Spleen (tissue), 11 donors: ENCODE data around the gene TMEM178B. TPM values are rescaled to one million over a fixed set of nuclear protein-coding genes. Genes with fewer than 3 reads are reported as not detected.

ENCODE experiments used
- DNase-seq: peaks from one replicate; pipeline ENCODE4 v3.0.0-alpha.2; 2020
- H3K27ac ChIP-seq, 8 donors: fragments of 200-600 bp; sonication (generic) in 7 of 8; 1 replicate in 4 of 8; 2 replicates in 4 of 8; pipeline versions ENCODE4 v1.5.0 to v1.8.0; 2016 to 2021; ENCODE audit warnings: inconsistent platforms in 4 of 8, mild to moderate bottlenecking in 4 of 8, moderate library complexity in 1 of 8
- H3K27me3 ChIP-seq, 7 donors: fragments of 200-600 bp; sonication (generic) in 6 of 7; replicated peaks in 1 of 7; 1 replicate in 4 of 7; 2 replicates in 3 of 7; pipeline versions ENCODE4 v1.5.0 to v1.8.0; 2016 to 2021; ENCODE audit warnings: inconsistent platforms in 3 of 7, mild to moderate bottlenecking in 1 of 7
- H3K36me3 ChIP-seq, 6 donors: fragments of 200-600 bp; sonication (generic) in 5 of 6; 1 replicate in 4 of 6; 2 replicates in 2 of 6; pipeline versions ENCODE4 v1.5.0 to v1.8.0; 2016 to 2021; ENCODE audit warnings: inconsistent platforms in 2 of 6
- H3K4me1 ChIP-seq, 6 donors: fragments of 200-600 bp; sonication (generic) in 5 of 6; 1 replicate in 3 of 6; 2 replicates in 3 of 6; pipeline versions ENCODE4 v1.5.0 to v1.8.0; 2016 to 2021; ENCODE audit warnings: inconsistent platforms in 3 of 6
- H3K4me3 ChIP-seq, 8 donors: fragments of 200-600 bp; sonication (generic) in 7 of 8; 1 replicate in 4 of 8; 2 replicates in 4 of 8; pipeline versions ENCODE4 v1.5.0 to v1.8.0; 2016 to 2021; ENCODE audit warnings: inconsistent platforms in 4 of 8, mild to moderate bottlenecking in 4 of 8, moderate library complexity in 2 of 8
- H3K9me3 ChIP-seq, 8 donors: fragments of 200-600 bp; sonication (generic) in 7 of 8; 1 replicate in 4 of 8; 2 replicates in 4 of 8; pipeline versions ENCODE4 v1.5.0 to v1.8.0; 2016 to 2021; ENCODE audit warnings: inconsistent platforms in 4 of 8
- POLR2A ChIP-seq, 3 donors: fragments of 450-650 bp; IDR thresholded peaks; one replicate each; pipeline ENCODE4 v1.5.1; 2017; ENCODE audit warnings: antibody characterized with exemption in 3 of 3, mild to moderate bottlenecking in 1 of 3
- POLR2AphosphoS5 ChIP-seq, 3 donors: sonication (generic); formaldehyde crosslinking; IDR thresholded peaks; one replicate each; pipeline ENCODE4 v1.5.1; 2017; ENCODE audit warnings: antibody characterized with exemption in 3 of 3
- WGBS, 5 donors: extraction: QIAGEN DNeasy Blood & Tissue Kit in 3 of 5; methylation state at CpG; one replicate each; pipeline versions ENCODE4 v1.1.5 to v1.1.7; 2013 to 2018; 5-methylcytosine and 5-hydroxymethylcytosine counted together
- intact Hi-C: fragments of 100-400 bp; cut with DNase I; formaldehyde crosslinking; loops from one replicate; pipeline ENCODE4 v1.15.0; 2023; ENCODE audit warnings: low total_unique reads
- polyA plus RNA-seq, 3 donors: library from polyadenylated mRNA; stranded (reverse); fragments of 200-250 nt; gene quantifications; one replicate each; pipeline ENCODE4 v1.2.1, GENCODE V29; 2013
- total RNA-seq, 7 donors: library from RNA; depleted of rRNA in 3 of 7; stranded (reverse); fragments of >200 nt in 3 of 7; fragmentation: NEBNext Ultra II Directional in 4 of 7; extraction: Animal tissue kit (Norgen Biotek cat#: 25700) in 4 of 7; gene quantifications; one replicate each; pipeline versions ENCODE4 v1.1.0 to v1.2.1, GENCODE V29; 2016 to 2021
- TF ChIP-seq, protein P1 (sequence below), 11 experiments: fragments of 200-600 bp in 7 of 11; fragments of 450-650 bp in 4 of 11; sonication (generic) in 4 of 11; IDR thresholded peaks in 8 of 11; conservative IDR thresholded peaks in 3 of 11; 1 replicate in 7 of 11; 2 replicates in 4 of 11; pipeline versions ENCODE4 v1.4.0 to v1.8.0; 2016 to 2021; ENCODE audit warnings: antibody characterized with exemption in 11 of 11, inconsistent platforms in 4 of 11, mild to moderate bottlenecking in 1 of 11
- donor health status: healthy with polysubstance abuse.
- donor health status: DM: no; HTN: no; CAD: no; lungs with moderate emphysema.
- donor health status: DM: no; HTN: no; CAD: no.
- donor health status: Bipolar disorder and iron deficiency.
- donor health status: healthy.
- donor health status: DM: no; HTN: no; CAD: no.
- donor health status: DM: yes; HTN: yes; CAD: no.

Gene TMEM178B
- total and polyA plus RNA-seq, 10 donors: 0.35 to 5.5 (median 1.3) TPM

- TF ChIP-seq POLR2A (IDR thresholded peaks at IDR 0.05) (no peak), POLR2AphosphoS5 (IDR thresholded peaks at IDR 0.05) (no peak)
- TF ChIP-seq, protein P1, sequence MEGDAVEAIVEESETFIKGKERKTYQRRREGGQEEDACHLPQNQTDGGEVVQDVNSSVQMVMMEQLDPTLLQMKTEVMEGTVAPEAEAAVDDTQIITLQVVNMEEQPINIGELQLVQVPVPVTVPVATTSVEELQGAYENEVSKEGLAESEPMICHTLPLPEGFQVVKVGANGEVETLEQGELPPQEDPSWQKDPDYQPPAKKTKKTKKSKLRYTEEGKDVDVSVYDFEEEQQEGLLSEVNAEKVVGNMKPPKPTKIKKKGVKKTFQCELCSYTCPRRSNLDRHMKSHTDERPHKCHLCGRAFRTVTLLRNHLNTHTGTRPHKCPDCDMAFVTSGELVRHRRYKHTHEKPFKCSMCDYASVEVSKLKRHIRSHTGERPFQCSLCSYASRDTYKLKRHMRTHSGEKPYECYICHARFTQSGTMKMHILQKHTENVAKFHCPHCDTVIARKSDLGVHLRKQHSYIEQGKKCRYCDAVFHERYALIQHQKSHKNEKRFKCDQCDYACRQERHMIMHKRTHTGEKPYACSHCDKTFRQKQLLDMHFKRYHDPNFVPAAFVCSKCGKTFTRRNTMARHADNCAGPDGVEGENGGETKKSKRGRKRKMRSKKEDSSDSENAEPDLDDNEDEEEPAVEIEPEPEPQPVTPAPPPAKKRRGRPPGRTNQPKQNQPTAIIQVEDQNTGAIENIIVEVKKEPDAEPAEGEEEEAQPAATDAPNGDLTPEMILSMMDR (IDR thresholded peaks at IDR 0.05 in 8 of 11, conservative IDR thresholded peaks at IDR 0.05 in 3 of 11): no peak
- Histone ChIP-seq H3K4me1 (no peaks in the 10 kb centered on the region), H3K36me3 (no peaks in the 10 kb centered on the region), H3K27me3 (no peaks in the 10 kb centered on the region), H3K9me3 (peaks cover 0 to 5% (median 0%) of the 10 kb centered on the region in 8 donors), H3K4me3 (no peak overlapping the region), H3K27ac (no peak overlapping the region)
- intact Hi-C loops: no loop called here
- 50 to 69% (median 50%) methylated on average over 1 of the region's 1 CpG for WGBS, 5 donors
- no peak for DNase-seq
These were observed 286.9 kb downstream of the TMEM178B start for GRCh38 chr7:141360803-141361202.

- no peak overlapping the region for H3K27ac ChIP-seq
- WGBS, 5 donors: 62 to 85% (median 74%) methylated on average over 2 of the region's 2 CpGs
These were observed 287.6 kb downstream of the TMEM178B start for GRCh38 chr7:141361479-141361878.

GRCh38 chr7:141361960-141362359 is 288.1 kb downstream of the TMEM178B start:
- Histone ChIP-seq H3K4me3 (no peak overlapping the region), H3K9me3 (peaks cover 0 to 5% (median 0%) of the 10 kb centered on the region in 8 donors), H3K36me3 (no peaks in the 10 kb centered on the region), H3K27me3 (no peaks in the 10 kb centered on the region), H3K4me1 (no peaks in the 10 kb centered on the region), H3K27ac (no peak overlapping the region)
- 78 to 90% (median 85%) methylated on average over 4 of the region's 4 CpGs for WGBS, 5 donors
- no peak for DNase-seq
- TF ChIP-seq, protein P1 (IDR thresholded peaks at IDR 0.05 in 8 of 11, conservative IDR thresholded peaks at IDR 0.05 in 3 of 11): no peak
- no peak for TF ChIP-seq POLR2A (IDR thresholded peaks at IDR 0.05)
- TF ChIP-seq POLR2AphosphoS5 (IDR thresholded peaks at IDR 0.05): no peak
- intact Hi-C loops: no loop called here

More at GRCh38 chr7:141361479-141361878, 287.6 kb downstream of the TMEM178B start:
- no peaks in the 10 kb centered on the region for H3K4me1 ChIP-seq
- no peaks in the 10 kb centered on the region for H3K27me3 ChIP-seq
- peaks cover 0 to 5% (median 0%) of the 10 kb centered on the region in 8 donors for H3K9me3 ChIP-seq
- TF ChIP-seq POLR2AphosphoS5 (IDR thresholded peaks at IDR 0.05) (no peak), POLR2A (IDR thresholded peaks at IDR 0.05) (no peak)
- TF ChIP-seq, protein P1 (IDR thresholded peaks at IDR 0.05 in 8 of 11, conservative IDR thresholded peaks at IDR 0.05 in 3 of 11): no peak
- DNase-seq: no peak
- H3K4me3 ChIP-seq: no peak overlapping the region
- H3K36me3 ChIP-seq: no peaks in the 10 kb centered on the region
- intact Hi-C loops: no loop called here

GRCh38 chr7:141362580-141363435 is 288.9 kb downstream of the TMEM178B start:
- Histone ChIP-seq H3K27ac (no peak overlapping the region), H3K9me3 (peaks cover 0 to 5% (median 0%) of the 10 kb centered on the region in 8 donors), H3K27me3 (no peaks in the 10 kb centered on the region), H3K4me1 (no peaks in the 10 kb centered on the region), H3K4me3 (no peak overlapping the region), H3K36me3 (no peaks in the 10 kb centered on the region)
- 83 to 89% (median 86%) methylated on average over 13 of the region's 13 CpGs for WGBS, 5 donors
- intact Hi-C loops: no loop called here
- TF ChIP-seq POLR2AphosphoS5 (IDR thresholded peaks at IDR 0.05) (no peak), POLR2A (IDR thresholded peaks at IDR 0.05) (no peak)
- TF ChIP-seq, protein P1 (IDR thresholded peaks at IDR 0.05 in 8 of 11, conservative IDR thresholded peaks at IDR 0.05 in 3 of 11): no peak
- DNase-seq: no peak
